Calu3 (cell line): ENCODE measurements around the gene FILIP1L. TPM values are rescaled to one million over a fixed set of nuclear protein-coding genes. Genes with fewer than 3 reads are reported as not detected.

ENCODE experiments used
- BruUV-seq: library from RNA; stranded (reverse); fragments of 400-500 nt; replicated peaks from 2 replicates; lab custom pipeline; 2021; lab: Mats Ljungman, UMichigan
- CTCF ChIA-PET: fragments of 300-600 bp; sonication (Branson Sonifier 250); formaldehyde crosslinking; loops from one replicate; lab custom pipeline; 2022; ENCODE audit warnings: antibody characterized with exemption; lab: Charles Lee
- DNase-seq: peaks from one replicate; pipeline ENCODE4 v3.0.0; 2022
- H3K27ac Mint-ChIP-seq: one replicate; pipeline ENCODE4 v1.8.0; 2022; ENCODE audit warnings: mixed read lengths; ENCODE audit not compliant: unreplicated experiment
- H3K27me3 Mint-ChIP-seq: one replicate; pipeline ENCODE4 v1.8.0; 2022; ENCODE audit warnings: mixed read lengths; ENCODE audit not compliant: unreplicated experiment
- H3K36me3 Mint-ChIP-seq: one replicate; pipeline ENCODE4 v1.8.0; 2022; ENCODE audit warnings: mild to moderate bottlenecking, moderate library complexity, mixed read lengths; ENCODE audit not compliant: insufficient read depth, unreplicated experiment
- H3K4me1 Mint-ChIP-seq: one replicate; pipeline ENCODE4 v1.8.0; 2022; ENCODE audit warnings: mild to moderate bottlenecking, low read depth, mixed read lengths; ENCODE audit not compliant: unreplicated experiment
- H3K4me3 Mint-ChIP-seq: one replicate; pipeline ENCODE4 v1.8.0; 2022; ENCODE audit warnings: mild to moderate bottlenecking, low read depth, moderate library complexity, mixed read lengths; ENCODE audit not compliant: unreplicated experiment
- H3K9me3 Mint-ChIP-seq: one replicate; pipeline ENCODE4 v1.8.0; 2022; ENCODE audit warnings: low read depth, mixed read lengths; ENCODE audit not compliant: unreplicated experiment
- intact Hi-C: fragments of 100-400 bp; cut with micrococcal nuclease; formaldehyde crosslinking; loops from one replicate; pipeline ENCODE4 v1.10.0; 2022; ENCODE audit not compliant: unreplicated experiment
- total RNA-seq: library from RNA; stranded (reverse); gene quantifications from 2 replicates; pipeline ENCODE4 v1.2.3, GENCODE V29; 2022
- TF ChIP-seq, protein P1 (sequence below): fragments of 200-600 bp; IDR thresholded peaks from one replicate; pipeline ENCODE4 v1.8.0; 2022; ENCODE audit warnings: antibody characterized with exemption; ENCODE audit not compliant: unreplicated experiment

FILIP1L gene
- total RNA-seq, 1 experiment from 2014 or later: 5.2 TPM

DNA sequence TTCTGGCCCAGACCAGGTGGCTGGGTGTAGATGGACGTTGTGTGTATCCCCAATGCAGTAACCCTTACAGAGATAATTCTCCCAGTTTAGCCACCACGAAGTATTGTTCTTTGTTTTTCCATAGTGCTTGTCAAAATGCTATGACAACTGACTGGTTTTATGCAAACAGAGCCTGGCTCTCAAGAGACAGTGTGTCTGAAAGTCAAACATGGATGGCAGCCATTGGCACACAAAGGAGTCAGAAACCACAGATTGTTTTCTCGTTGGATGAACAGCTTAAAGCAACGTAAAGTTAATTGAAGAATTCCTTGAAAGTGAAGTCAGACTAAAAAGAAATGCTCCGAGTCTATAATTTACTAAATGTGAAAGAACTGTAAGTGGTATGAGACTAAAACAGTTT is 91.2 kb downstream of the FILIP1L start:
- no TSS peak for BruUV-seq
- Mint-ChIP-seq H3K4me1 (peaks cover 26% of the 10 kb centered on the region), H3K4me3 (no peak overlapping the region), H3K36me3 (peaks cover 5% of the 10 kb centered on the region), H3K27ac (no peak overlapping the region), H3K27me3 (no peaks in the 10 kb centered on the region), H3K9me3 (no peaks in the 10 kb centered on the region)
- CTCF ChIA-PET: no interaction called here
- TF ChIP-seq, protein P1, sequence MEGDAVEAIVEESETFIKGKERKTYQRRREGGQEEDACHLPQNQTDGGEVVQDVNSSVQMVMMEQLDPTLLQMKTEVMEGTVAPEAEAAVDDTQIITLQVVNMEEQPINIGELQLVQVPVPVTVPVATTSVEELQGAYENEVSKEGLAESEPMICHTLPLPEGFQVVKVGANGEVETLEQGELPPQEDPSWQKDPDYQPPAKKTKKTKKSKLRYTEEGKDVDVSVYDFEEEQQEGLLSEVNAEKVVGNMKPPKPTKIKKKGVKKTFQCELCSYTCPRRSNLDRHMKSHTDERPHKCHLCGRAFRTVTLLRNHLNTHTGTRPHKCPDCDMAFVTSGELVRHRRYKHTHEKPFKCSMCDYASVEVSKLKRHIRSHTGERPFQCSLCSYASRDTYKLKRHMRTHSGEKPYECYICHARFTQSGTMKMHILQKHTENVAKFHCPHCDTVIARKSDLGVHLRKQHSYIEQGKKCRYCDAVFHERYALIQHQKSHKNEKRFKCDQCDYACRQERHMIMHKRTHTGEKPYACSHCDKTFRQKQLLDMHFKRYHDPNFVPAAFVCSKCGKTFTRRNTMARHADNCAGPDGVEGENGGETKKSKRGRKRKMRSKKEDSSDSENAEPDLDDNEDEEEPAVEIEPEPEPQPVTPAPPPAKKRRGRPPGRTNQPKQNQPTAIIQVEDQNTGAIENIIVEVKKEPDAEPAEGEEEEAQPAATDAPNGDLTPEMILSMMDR: no peak
- intact Hi-C loops: no loop called here
- DNase-seq: no peak

DNA sequence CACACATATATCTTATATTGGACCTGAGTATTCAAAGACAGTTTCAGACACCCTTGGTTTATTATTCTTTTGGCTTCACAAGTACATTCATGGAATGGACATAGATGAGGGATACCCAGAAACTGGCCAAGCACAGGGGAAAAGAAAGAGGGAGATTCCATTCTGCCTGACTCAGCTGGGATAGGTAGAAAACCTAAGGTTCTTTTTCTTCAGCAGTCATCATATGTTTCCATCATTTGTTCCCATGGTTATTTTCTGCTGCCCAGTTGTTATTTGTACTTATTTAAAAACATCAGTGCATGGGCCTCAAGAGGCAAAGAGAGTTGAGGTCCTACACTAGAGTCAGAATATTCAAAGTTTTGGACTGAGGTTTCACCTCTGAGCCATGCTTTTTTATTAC is 91.8 kb downstream of the FILIP1L start:
- Mint-ChIP-seq H3K4me3 (no peak overlapping the region), H3K27ac (no peak overlapping the region), H3K4me1 (peaks cover 26% of the 10 kb centered on the region), H3K36me3 (peaks cover 5% of the 10 kb centered on the region), H3K9me3 (no peaks in the 10 kb centered on the region), H3K27me3 (no peaks in the 10 kb centered on the region)
- BruUV-seq: no TSS peak
- intact Hi-C loops: no loop called here
- TF ChIP-seq, protein P1: no peak
- no peak for DNase-seq
- CTCF ChIA-PET: no interaction called here

DNA sequence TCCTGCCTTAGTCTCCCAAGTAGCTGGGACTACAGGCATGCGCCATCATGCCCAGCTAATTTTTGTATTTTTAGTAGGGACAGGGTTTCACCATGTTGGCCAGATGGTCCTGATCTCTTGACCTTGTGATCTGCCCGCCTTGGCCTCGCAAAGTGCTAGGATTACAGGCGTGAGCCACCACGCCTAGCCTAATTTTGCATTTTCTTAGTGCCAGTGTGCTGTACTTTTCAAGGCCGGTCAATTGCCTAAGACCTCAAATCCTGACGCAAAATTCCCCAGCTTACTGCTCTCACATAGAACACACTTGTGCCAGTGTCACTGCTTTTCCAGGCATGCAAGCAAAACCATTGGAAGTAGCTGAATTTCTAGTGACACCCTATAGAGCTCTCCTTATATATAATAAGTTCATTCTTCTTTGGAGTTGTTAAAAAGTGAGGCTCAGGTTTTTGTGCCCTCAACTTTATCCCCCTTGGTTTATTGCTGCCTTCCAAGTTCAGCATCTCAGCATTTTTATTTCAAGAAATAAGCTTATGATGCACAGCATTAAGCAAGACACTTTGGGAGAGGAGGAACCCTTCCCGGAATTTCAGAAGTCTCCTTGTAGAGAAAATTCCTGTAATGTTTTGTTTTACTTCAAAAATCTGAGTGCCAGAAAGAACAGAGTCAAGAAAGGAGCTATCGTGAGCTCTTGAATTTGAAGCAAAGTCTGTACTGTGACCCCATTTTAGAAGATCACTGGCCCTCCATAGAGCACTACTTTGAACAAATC is 93.2 kb downstream of the FILIP1L start:
- no peak overlapping the region for H3K27ac Mint-ChIP-seq
- H3K4me3 Mint-ChIP-seq: no peak overlapping the region
- intact Hi-C loops: no loop called here
- no peak for DNase-seq
- CTCF ChIA-PET: no interaction called here
- TF ChIP-seq, protein P1: no peak
- no peaks in the 10 kb centered on the region for H3K27me3 Mint-ChIP-seq
- peaks cover 32% of the 10 kb centered on the region for H3K4me1 Mint-ChIP-seq
- no peaks in the 10 kb centered on the region for H3K9me3 Mint-ChIP-seq
- BruUV-seq: no TSS peak
- H3K36me3 Mint-ChIP-seq: peaks cover 5% of the 10 kb centered on the region

DNA sequence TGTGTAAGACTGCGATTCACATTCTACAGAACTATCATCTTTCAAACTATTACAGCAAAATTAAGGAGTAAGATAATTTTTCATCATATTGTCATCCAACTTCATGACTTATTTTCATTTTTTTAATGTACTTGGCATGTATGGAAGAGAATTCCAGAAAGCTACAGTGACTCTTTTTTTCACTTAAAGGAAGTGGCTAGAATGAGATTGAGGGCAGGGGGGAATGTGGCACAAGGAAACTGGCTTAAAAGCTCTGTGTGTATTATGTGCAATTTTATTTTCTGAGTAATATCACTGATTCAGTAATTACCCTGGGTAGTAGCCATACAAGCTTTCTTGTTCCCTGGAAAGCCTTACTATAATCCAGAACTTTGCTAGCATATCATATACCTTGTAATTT is 94.6 kb downstream of the FILIP1L start:
- TF ChIP-seq, protein P1: no peak
- Mint-ChIP-seq H3K4me3 (no peak overlapping the region), H3K27ac (no peak overlapping the region), H3K4me1 (peaks cover 28% of the 10 kb centered on the region), H3K9me3 (no peaks in the 10 kb centered on the region), H3K36me3 (peaks cover 5% of the 10 kb centered on the region), H3K27me3 (no peaks in the 10 kb centered on the region)
- intact Hi-C loops: no loop called here
- CTCF ChIA-PET: interaction anchor here (0.5 kb wide), 1 partner anchor 60 kb away, joined by 3 read pairs; no protein-coding TSS in a partner anchor
- no peak for DNase-seq
- BruUV-seq: no TSS peak
